Vagina (tissue), 2 donors: ENCODE results near the gene HNRNPUL2.

Experiments
- POLR2A ChIP-seq, 2 donors: fragments of 450-650 bp; IDR thresholded peaks; one replicate each; pipeline ENCODE4 v1.6.1; 2017; ENCODE audit warnings: antibody characterized with exemption in 2 of 2, mild to moderate bottlenecking in 2 of 2, moderate library complexity in 2 of 2
- TF ChIP-seq, protein P1 (sequence below), 3 experiments: fragments of 450-650 bp in 2 of 3; fragments of 200-600 bp in 1 of 3; sonication (generic) in 1 of 3; IDR thresholded peaks; one replicate each; pipeline ENCODE4 v1.5.1; 2017 to 2019; ENCODE audit warnings: antibody characterized with exemption in 3 of 3, mild to moderate bottlenecking in 2 of 3, moderate library complexity in 2 of 3

DNA sequence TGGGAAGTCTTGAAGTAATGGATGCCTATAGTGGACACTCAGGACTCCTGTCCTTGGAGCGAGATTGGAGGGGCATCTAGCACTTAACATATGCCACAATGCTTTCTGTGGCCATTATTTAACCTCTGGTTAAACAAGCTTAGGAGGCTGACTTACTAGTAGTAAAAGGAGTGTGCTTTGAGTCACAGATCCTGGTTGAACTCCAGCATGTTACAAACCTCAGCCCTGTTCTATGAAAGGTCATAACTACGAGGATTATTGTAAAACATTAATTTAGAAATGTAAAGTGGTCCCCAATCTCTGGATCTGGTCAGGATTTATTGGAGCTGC is 54.1 kb downstream of the HNRNPUL2 start:
- TF ChIP-seq, protein P1, sequence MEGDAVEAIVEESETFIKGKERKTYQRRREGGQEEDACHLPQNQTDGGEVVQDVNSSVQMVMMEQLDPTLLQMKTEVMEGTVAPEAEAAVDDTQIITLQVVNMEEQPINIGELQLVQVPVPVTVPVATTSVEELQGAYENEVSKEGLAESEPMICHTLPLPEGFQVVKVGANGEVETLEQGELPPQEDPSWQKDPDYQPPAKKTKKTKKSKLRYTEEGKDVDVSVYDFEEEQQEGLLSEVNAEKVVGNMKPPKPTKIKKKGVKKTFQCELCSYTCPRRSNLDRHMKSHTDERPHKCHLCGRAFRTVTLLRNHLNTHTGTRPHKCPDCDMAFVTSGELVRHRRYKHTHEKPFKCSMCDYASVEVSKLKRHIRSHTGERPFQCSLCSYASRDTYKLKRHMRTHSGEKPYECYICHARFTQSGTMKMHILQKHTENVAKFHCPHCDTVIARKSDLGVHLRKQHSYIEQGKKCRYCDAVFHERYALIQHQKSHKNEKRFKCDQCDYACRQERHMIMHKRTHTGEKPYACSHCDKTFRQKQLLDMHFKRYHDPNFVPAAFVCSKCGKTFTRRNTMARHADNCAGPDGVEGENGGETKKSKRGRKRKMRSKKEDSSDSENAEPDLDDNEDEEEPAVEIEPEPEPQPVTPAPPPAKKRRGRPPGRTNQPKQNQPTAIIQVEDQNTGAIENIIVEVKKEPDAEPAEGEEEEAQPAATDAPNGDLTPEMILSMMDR (IDR thresholded peaks at IDR 0.05) = no peak
- no peak for TF ChIP-seq POLR2A (IDR thresholded peaks at IDR 0.05)
